HK-2 (cell line): ENCODE measurements around the gene MAG.

ENCODE experiments used
- DNase-seq: peaks from one replicate; pipeline ENCODE4 v3.0.0-alpha.2; 2018; ENCODE audit not compliant: unreplicated experiment

MAG gene

DNA sequence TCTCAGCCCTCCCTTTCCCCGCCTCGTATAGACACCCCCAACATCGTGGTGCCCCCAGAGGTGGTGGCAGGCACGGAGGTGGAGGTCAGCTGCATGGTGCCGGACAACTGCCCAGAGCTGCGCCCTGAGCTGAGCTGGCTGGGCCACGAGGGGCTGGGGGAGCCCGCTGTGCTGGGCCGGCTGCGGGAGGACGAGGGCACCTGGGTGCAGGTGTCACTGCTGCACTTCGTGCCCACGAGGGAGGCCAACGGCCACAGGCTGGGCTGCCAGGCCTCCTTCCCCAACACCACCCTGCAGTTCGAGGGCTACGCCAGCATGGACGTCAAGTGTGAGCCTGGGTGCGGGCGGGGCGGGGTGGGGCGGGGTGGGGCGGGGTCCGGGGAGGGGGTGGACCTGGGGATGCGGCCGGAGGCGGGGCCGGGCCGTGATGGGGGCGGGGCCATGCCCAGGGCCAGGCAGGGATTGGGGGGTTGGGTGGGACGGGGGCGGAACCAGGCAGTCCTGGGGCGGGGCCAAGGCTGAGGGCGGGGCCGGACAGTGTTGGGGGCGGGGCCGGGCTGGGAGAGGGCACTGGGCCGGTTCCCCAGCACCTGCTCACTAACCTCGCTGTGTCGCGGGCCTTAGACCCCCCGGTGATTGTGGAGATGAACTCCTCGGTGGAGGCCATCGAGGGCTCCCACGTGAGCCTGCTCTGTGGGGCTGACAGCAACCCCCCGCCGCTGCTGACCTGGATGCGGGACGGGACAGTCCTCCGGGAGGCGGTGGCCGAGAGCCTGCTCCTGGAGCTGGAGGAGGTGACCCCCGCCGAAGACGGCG is 7.8 kb downstream of the MAG start:
- no peak for DNase-seq

DNA sequence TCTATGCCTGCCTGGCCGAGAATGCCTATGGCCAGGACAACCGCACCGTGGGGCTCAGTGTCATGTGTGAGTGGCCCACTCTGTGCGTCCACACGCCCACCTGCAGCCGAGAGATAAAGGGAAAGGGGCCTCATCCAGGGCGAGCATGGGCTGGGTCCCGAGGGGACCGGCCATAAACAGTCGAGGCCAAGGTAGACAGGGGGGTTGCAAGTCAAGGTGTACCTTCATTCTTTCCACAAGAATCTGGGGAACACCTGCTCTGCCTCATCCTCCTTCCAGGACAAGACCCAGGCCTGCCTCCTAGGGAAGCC is 8.3 kb downstream of the MAG start:
- no peak for DNase-seq

DNA sequence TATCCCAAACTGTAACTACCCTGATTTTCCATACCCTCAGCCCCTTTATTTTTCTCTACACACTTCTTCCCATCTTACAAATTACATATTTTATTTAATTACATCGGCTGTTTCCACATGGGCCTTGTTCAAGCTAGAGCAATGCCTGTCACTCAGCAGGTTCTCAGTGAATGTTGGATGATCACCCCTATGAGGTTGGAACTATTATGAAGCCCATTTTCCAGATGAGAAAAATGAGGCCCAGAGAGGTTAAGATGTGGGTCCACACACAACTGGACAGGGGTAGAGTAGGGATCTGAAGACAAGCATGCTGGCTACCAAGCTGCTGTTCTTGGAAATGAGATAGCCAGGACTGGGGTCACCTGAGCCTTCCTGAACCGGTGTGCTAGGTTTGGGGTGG is 10.0 kb downstream of the MAG start:
- DNase-seq: no peak

DNA sequence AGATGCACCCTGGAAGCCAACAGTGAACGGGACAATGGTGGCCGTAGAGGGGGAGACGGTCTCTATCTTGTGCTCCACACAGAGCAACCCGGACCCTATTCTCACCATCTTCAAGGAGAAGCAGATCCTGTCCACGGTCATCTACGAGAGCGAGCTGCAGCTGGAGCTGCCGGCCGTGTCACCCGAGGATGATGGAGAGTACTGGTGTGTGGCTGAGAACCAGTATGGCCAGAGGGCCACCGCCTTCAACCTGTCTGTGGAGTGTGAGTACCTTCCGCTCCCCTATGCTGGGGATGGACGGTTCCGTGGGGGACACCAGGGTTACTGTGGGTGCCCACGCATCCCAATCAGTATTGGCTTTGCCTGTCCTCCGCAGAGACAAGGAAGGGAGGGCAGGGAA is 10.5 kb downstream of the MAG start:
- DNase-seq: no peak

DNA sequence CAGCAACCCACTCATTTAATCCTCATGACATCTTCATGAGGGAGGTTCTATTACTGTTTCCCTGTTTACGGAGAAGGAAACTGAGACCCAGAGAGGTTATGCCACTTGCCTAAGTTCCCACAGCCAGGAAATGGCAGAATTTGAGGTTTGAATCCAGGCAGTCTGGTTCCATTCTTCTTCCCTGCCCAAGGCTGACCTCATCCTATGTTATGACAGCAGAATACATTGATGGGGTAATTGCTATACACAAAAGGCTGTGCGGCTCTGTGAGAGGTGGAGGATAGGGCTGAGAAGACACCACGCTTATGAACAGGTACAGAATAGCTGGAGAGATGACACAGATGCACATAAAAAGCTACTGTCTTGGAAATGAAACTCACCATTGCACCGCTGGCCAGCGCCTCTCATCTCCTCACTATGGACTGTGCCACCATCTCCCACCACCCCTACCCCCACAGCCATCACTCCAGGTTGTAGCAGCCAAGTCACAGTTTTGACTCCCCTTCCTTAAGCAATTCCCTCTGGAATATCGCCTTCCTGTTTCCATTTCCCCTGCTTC is 11.5 kb downstream of the MAG start:
- DNase-seq: no peak

DNA sequence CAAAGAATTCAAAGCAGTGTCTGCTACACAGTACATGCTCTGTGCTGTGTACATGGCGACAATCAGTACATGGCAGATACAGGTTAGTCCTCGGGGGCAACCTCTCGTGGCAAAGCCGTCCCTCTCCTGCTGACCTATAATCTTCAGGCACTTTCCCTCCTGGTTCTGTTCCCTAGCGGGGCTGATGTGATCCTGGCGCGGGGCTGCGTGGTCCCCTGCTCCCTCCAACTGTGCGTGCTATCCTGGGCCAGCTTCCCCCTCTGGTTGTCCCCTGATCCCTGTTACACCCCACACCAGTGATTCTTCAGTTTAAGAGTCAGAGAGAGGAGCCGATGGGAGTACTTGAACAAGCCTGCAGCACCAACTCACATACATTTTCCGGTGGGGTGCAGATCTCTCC is 12.1 kb downstream of the MAG start:
- no peak for DNase-seq

DNA sequence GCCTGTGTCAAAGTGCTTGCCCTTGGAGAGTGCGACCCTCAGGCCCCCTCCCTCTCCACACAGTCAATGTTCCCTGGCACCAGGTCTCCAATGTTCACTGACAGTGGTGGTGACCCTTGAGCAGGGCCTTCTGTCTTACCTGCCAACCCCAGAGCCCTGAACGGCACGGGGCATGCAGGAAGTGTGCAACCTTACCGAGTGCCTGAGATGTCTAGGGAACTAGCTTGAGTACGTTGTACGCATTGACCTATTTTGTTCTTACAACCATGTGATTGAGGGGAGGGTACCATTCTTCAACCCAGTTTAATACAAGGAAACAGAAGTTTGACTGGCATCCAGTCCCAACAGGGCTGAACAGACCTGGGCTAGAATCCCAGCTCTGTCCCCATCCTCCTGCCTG is 13.2 kb downstream of the MAG start:
- DNase-seq: no peak

DNA sequence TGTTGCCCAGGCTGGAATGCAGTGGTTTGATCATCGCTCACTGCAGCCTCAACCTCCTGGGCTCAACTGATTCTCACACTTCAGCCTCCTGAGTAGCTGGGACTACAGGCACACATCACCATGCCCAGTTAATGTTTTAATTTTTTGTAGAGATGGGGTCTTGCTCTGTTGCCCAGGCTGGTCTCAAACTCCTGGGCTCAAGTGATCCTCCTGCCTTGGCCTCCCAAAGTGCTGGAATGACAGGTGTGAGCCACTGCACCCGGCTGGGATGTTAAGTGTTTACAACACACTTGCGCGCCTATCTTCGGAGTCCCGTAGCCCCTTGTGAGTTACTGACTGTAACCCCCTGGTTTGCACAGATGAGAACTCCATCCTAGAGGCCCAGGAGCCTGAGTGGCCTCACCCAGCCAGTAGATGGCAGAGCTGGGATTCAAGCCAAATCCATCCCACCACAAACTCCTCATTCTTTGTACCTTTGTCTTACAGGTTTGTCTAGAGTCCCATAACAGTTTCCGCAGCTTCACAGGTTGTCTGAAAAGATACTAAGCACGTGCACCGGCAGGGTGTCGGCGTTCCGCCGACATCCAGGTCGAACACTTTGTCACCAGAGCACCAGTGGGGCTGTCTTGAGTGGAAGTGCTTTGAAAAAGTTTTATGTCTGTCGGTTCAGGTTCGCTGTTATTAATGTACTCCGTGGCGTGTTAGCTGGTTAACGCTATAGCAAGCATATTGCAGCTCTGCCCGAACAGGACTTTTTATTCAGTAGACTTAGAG is 14.7 kb downstream of the MAG start:
- DNase-seq: no peak

DNA sequence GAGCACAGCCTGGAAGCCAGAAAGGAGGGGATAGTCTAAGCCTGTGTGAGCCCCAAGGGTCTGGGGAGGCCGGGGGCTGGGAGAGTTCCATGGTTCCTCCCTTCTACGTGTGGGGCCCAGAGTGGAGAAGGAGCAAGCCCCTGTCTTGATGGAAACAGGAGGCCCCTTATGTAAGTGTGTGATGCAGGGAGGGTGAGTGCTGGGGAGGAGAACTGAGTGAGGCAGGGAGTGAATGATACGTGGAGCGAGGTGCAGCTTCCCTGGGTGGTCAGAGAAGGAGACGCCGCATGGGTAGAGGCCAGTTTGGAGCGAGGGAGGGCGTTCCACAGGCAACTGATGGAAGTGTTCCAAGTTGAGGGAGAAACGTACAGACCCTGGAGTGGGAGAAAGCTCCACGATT is 16.0 kb downstream of the MAG start:
- no peak for DNase-seq

DNA sequence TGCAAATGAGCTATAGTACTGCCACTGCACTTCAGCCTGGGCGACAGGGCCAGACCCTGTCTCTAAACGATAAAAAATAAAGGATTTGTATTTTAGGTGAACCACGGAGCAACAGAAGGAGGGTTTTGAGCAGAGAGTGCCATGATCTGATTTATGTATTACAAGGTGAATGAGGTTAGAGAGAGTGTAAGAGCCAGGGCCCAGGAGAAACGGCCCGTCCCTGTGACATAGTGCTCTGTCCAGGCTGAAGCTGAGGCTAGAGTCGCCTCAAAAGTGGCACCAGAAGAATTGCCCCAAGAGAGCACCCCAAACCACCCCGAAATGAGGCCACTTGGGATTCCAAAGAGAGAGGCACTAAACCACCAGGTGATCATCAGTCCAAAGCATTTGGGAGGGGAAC is 16.9 kb downstream of the MAG start:
- no peak for DNase-seq

DNA sequence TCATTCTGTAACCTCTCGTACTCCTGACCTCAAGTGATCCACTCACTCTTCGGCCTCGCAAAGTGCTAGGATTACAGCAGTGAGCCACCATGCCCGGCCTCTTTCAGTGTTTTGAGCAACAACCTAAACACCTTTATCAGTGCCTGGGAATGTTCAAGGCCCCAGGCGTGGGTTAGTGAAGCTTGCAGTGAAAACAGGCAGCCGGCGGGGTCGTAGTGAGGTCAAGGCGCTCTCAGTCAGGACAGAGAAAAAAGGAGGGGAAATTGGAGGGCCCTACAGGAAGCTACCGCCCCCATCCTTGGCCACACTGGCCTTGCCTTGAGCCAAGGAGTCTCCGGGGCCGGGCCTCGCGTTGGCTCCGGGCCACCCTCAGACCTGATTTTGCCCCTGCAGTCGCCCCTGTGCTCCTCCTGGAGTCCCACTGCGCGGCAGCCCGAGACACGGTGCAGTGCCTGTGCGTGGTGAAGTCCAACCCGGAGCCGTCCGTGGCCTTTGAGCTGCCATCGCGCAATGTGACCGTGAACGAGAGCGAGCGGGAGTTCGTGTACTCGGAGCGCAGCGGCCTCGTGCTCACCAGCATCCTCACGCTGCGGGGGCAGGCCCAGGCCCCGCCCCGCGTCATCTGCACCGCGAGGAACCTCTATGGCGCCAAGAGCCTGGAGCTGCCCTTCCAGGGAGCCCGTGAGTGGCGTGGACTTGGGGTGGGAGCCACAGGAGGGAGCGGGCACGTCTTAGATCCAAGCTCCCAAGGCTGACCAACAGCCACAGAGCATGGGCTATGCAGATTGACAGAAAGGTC is 17.7 kb downstream of the MAG start:
- peak; percentile 44 for DNase-seq

DNA sequence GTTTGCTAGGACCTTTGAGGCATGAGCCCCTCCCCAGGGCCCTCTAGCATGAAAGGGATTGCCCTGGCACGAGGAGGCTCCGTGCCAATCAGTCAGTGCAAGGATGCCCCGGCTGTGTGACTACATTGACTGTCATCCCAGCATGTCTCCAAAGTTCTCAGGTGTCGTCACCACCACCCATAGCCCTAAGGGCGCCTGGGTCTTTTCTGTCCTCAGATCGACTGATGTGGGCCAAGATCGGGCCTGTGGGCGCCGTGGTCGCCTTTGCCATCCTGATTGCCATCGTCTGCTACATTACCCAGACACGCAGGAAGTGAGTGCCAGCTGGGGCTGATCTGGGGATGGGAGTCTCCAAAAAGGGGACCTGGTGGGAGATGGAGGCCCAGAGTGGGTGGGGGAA is 18.4 kb downstream of the MAG start:
- DNase-seq: no peak

DNA sequence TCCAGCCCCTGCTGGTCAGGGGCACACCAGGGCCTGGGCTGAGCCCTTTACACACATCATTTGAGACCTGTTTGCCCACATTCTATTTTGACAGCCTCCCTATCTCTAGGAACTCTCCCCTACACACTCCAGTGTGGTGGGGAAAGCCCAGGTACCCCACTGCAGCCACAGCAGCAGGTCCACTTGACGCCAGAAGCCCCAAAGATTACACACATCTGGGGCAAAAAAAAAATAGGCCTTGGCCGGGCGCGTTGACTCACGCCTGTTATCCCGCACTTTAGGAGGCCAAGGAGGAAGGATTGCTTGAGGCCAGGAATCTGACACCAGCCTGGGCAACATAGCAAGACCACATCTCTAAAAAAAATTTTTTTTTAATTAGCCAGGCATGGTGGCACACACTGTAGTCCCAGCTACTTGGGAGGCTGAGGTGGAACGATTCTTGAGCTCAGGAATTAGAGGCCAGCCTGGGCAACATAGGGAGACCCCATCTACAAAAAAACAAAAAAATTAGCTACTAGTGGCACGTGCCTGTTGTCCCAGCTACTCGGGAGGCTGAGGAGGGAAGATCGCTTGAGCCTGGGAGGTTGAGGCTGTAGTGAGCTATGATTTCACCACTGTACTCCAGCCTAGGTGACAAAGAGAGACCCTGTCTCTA is 19.0 kb downstream of the MAG start:
- no peak for DNase-seq

DNA sequence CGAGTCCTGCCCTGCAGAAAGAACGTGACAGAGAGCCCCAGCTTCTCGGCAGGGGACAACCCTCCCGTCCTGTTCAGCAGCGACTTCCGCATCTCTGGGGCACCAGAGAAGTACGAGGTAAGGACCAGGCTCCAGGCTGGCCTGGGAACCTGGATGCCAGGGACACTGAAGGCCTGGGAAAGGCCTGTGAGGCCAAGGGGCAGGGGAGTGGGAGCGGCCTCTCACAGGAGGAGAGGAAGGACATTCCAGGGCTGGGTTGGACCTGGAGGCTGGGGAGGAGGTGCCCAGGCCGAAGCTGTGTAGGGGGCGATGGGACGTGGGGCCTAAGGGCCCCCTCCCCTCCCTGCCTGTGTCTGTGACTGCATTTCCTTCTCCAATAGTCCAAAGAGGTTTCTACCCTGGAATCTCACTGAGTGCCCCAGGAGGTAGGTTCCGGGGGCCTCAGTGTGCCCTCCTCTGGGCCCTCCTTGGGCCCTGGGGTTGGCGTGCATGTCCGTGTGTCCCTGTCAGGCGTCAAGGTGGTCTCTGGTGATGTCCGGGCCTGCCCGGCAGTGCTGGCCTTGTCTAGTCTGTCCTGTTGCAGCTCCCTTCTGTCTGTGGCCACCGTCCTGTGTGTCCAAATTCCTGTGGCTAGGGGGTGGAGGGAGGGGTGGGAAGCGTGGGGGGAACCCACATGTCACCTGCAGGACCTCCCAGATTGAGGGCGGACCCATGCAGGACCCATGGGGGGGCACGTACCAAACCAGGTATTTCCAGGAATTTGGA is 20.1 kb downstream of the MAG start:
- no peak for DNase-seq

DNA sequence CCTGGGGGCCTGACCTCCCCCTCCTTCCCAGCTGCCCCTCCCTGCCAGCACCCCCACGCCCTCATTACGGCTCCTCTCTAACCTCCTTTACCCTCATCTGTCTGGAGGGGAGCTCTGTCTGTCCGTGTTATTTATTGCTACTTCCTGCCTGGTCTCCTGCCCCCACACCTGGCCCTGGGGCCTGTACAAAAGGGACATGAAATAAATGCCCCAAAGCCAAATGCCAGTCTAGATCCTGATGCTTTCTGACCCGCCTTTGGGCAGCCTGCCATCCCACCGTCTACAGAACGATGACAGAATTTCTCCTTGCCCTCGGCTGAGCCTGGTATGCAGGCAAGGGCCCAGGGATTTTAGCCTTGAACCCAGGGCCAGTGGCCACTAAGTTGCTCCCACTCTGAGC is 21.6 kb downstream of the MAG start:
- no peak for DNase-seq

DNA sequence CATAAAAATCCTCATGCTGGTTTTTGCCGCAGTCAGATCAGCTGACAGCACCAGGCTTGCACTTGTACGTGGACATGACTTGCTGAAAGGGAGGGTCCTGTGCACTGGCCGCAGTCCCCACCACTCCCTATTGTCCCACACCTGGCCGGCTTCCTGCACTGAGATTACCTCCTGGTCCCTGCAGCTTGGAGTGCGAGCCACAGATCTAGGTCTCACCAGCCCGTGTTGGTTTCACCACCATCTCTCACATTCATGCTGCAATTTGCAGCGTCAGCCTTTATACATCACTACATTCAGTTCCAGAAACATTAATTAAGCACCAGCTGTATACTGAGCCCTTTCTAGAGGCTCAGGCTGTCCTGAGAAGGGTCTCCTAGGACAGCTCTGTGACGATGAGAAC is 22.1 kb downstream of the MAG start:
- no peak for DNase-seq

DNA sequence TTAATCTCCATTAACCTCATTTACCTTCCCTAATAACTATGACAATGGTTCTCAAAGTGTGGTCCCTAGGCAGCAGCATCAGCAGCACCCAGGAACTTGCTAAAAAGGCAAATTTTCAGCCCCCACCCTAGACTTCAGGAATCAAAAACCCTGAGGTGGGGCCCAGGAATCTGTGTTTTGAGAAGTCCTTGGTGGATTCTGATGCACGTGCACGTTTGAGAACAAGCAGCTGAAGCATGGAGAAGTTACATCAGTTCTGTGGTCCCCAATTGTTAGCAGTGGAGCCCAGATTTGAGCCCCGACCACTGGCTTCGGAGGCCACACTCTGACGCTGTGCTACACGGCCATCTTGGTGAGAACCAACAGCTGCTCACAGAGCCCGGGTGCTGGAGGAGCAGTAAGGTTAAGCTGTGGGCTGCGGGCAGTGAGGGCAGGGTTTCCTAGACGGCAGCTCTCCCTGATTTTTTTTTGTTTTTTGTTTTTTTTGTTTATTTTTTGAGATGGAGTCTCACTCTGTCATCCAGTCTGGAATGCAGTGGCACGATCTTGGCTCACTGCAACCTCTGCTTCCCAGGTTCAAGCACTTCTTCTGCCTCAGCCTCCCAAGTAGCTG is 23.0 kb downstream of the MAG start:
- DNase-seq: no peak

DNA sequence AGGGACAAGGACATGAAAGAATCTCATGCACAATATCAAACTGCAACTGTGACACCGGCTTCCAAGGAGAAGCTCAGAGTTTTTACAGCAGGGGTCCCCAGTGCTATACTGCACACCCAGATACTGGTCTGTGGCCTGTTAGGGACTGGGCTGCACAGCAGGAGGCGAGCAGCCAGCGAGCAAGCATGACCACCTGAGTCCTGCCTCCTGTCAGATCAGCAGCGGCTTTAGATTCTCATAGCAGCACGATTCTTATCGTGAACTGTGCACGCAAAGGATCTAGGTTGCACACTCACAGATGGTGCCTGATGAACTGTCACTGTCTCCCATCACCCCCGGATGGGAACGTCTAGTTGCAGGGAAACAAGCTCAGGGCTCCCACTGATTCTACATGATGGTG is 23.9 kb downstream of the MAG start:
- no peak for DNase-seq

DNA sequence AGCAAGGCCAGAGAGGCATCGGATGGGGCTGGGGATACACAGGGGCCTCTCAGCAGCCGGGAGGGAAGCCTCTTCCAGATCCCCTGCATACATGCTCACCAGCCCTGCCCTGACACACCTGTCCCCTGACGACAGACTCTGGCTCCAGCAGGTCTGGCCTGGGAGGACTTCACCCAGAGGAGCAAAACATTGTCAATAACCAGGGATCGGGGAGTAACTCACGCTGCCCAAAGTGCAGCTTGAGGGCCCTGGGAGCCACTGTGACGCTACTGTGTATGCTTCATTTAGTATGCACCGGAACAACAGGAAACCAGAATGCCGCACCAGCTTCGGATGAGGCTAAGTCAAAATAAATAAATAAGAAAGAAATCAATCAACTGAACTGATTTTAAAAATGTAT is 24.6 kb downstream of the MAG start:
- no peak for DNase-seq

DNA sequence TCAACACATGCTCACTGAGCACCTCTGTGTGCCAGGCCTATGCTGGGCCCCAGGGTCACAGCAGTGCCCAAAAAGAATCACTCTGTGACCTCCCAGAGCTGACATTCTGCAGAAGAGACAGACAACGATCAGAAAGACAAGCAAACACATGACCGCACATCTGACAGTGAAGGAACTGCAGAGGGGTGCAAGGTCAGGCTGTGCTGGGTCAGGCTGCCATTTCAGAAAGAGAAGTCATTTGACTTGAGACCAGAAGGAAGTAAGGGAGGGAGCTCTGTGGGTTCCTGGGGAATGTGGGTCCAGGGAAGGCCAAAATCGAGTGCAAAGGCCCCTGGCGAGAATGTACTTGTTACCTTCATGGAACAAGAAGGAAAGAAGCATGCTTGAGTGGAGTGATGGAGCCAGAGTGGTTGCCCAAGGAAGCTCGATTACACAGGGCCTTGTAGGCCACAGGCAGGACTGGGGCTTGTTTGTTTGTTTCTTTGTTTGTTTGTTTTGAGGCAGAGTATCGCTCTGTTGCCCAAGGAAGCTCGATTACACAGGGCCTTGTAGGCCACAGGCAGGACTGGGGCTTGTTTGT is 25.6 kb downstream of the MAG start:
- no peak for DNase-seq
